Esophagus (tissue), 2 donors: Measurements from ENCODE around the gene IL1RAPL1. TPM values are rescaled to one million over a fixed set of nuclear protein-coding genes. Genes with fewer than 3 reads are reported as not detected.

ENCODE experiments used
- H3K27ac ChIP-seq, 2 donors: one replicate each; pipeline ENCODE4 v1.5.1; 2013; ENCODE audit warnings: low read depth in 2 of 2, mild to moderate bottlenecking in 2 of 2, inconsistent platforms in 1 of 2, low read length in 1 of 2, moderate library complexity in 1 of 2
- H3K27me3 ChIP-seq, 2 donors: one replicate each; pipeline ENCODE4 v1.6.1; 2013; ENCODE audit warnings: low read length in 2 of 2, control low read depth in 1 of 2, mild to moderate bottlenecking in 1 of 2; ENCODE audit not compliant: insufficient read depth in 2 of 2, control insufficient read depth in 1 of 2
- H3K36me3 ChIP-seq, 2 donors: one replicate each; pipeline ENCODE4 v1.6.1; 2013; ENCODE audit warnings: low read length in 1 of 2; ENCODE audit not compliant: control insufficient read depth in 2 of 2, insufficient read depth in 2 of 2
- H3K4me1 ChIP-seq, 2 donors: one replicate each; pipeline ENCODE4 v1.6.1; 2013; ENCODE audit warnings: low read length in 1 of 2; ENCODE audit not compliant: control insufficient read depth in 2 of 2, insufficient read depth in 2 of 2
- H3K4me3 ChIP-seq, 2 donors: one replicate each; pipeline ENCODE4 v1.5.1; 2013; ENCODE audit warnings: low read length in 2 of 2, mild to moderate bottlenecking in 2 of 2, low read depth in 1 of 2, moderate library complexity in 1 of 2
- H3K9me3 ChIP-seq, 2 donors: one replicate each; pipeline ENCODE4 v1.6.1; 2013; ENCODE audit warnings: mild to moderate bottlenecking in 2 of 2, low read depth in 1 of 2, low read length in 1 of 2, moderate library complexity in 1 of 2; ENCODE audit not compliant: control insufficient read depth in 2 of 2, insufficient read depth in 1 of 2
- WGBS, 2 donors: extraction: QIAGEN DNeasy Blood & Tissue Kit; methylation state at CpG; one replicate each; pipeline ENCODE4 v1.1.7; 2013; 5-methylcytosine and 5-hydroxymethylcytosine counted together
- polyA plus RNA-seq, 2 donors: library from polyadenylated mRNA; stranded (reverse); fragments of 200-250 nt; gene quantifications; one replicate each; pipeline ENCODE4 v1.2.3, GENCODE V29; 2013
- donor health status: healthy with polysubstance abuse.
- donor health status: Bipolar disorder and iron deficiency.

IL1RAPL1 gene
- polyA plus RNA-seq, 2 donors, result 0.02 to 0.04 TPM

- no peak overlapping the region for H3K4me3 ChIP-seq
Observed at GRCh38 chrX:29269390-29269789, 682.1 kb downstream of the IL1RAPL1 start.

GRCh38 chrX:29274517-29274916, 687.3 kb downstream of the IL1RAPL1 start:
- no peaks in the 10 kb centered on the region for H3K4me1 ChIP-seq
- peaks cover 0 to 6% of the 10 kb centered on the region in 2 donors for H3K9me3 ChIP-seq
- no peak overlapping the region for H3K4me3 ChIP-seq
- no peak overlapping the region for H3K27ac ChIP-seq
- H3K27me3 ChIP-seq, result no peaks in the 10 kb centered on the region
- 43 to 73% methylated on average over 3 of the region's 3 CpGs for WGBS, 2 donors
- H3K36me3 ChIP-seq, result no peaks in the 10 kb centered on the region

More at GRCh38 chrX:29269390-29269789, 682.1 kb downstream of the IL1RAPL1 start:
- peaks cover 0 to 6% of the 10 kb centered on the region in 2 donors for H3K9me3 ChIP-seq
- no peaks in the 10 kb centered on the region for H3K27me3 ChIP-seq
- H3K27ac ChIP-seq, result no peak overlapping the region
- H3K4me1 ChIP-seq, result no peaks in the 10 kb centered on the region
- H3K36me3 ChIP-seq, result no peaks in the 10 kb centered on the region

DNA sequence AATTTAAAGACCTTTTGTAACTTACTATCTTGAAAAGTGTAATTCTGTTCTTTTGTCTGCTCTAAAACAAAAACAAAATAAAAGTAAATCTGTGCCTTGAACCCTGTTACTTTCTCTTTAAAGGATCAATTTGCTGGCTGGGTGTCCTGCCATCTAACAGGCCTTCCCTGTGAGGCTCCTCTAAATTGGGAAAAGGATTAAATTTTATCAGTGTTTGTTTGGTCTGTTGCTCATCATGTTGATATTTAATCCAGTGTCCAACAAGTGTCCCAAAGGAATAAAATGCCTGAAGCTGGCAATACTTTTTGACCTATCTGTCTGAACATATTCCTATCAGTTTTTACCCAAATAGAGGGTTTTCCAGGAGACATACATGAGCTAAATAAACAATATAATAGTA, 688.7 kb downstream of the IL1RAPL1 start:
- H3K9me3 ChIP-seq, result peaks cover 0 to 6% of the 10 kb centered on the region in 2 donors
- H3K27ac ChIP-seq, result no peak overlapping the region
- H3K27me3 ChIP-seq, result no peaks in the 10 kb centered on the region
- H3K4me3 ChIP-seq, result no peak overlapping the region
- no peaks in the 10 kb centered on the region for H3K36me3 ChIP-seq
- H3K4me1 ChIP-seq, result no peaks in the 10 kb centered on the region

DNA sequence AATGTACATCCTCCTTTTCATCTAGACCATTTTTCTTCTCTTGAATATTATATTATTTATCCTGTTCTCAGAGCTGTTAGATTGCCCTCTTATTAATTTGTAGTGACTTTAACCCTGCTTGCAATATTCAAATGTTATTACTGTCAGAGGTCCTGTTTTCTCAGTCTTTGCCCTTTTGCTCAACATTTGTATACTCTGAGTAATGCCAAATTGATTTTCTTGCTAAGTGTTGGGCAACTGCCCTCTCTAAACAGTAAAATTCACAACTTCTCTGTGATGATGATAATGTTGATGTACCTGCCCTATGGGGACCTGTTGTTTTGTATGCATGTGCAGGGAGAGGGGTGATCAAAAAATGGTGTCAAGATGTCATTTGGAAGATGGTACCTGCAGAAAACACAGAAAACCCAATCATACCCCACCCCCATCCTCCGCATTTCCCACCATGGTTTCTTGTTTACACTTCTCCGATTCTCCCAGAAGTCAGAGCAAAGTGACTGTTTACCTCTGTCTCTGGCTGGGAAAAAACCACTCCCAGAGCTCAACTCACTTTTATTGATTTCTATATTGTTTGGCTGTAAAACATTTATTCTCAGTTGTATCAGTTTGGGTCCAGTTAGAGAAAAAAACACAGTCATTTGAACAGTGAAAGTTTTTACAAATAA, 694.0 kb downstream of the IL1RAPL1 start:
- 62 to 68% methylated on average over 2 of the region's 2 CpGs for WGBS, 2 donors
- Histone ChIP-seq H3K9me3 (no peaks in the 10 kb centered on the region), H3K27ac (no peak overlapping the region), H3K36me3 (no peaks in the 10 kb centered on the region), H3K27me3 (no peaks in the 10 kb centered on the region), H3K4me1 (no peaks in the 10 kb centered on the region), H3K4me3 (no peak overlapping the region)

DNA sequence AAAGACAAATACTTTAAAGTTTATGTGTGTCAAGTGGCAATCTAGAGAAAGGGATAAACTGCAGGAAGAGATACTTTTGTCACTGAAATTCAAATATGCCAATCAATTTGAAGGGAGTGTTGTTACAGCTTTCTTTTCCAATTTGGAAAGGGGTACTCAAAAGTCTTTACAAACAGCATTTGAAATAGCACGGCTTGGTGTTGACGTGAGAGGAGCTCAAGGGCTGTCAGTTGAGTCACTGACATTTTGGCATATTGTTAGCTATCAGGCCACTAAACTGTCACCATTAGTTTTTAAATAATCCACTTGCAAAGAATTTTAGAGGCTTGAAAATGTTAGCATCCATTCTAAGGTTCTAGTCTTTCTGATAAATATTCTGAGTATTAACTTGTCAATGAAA, 698.4 kb downstream of the IL1RAPL1 start:
- Histone ChIP-seq H3K4me1 (no peaks in the 10 kb centered on the region), H3K4me3 (no peak overlapping the region), H3K9me3 (no peaks in the 10 kb centered on the region), H3K27ac (no peak overlapping the region), H3K27me3 (no peaks in the 10 kb centered on the region), H3K36me3 (no peaks in the 10 kb centered on the region)
- WGBS, 2 donors, result 68 to 69% methylated on average over 2 of the region's 2 CpGs

DNA sequence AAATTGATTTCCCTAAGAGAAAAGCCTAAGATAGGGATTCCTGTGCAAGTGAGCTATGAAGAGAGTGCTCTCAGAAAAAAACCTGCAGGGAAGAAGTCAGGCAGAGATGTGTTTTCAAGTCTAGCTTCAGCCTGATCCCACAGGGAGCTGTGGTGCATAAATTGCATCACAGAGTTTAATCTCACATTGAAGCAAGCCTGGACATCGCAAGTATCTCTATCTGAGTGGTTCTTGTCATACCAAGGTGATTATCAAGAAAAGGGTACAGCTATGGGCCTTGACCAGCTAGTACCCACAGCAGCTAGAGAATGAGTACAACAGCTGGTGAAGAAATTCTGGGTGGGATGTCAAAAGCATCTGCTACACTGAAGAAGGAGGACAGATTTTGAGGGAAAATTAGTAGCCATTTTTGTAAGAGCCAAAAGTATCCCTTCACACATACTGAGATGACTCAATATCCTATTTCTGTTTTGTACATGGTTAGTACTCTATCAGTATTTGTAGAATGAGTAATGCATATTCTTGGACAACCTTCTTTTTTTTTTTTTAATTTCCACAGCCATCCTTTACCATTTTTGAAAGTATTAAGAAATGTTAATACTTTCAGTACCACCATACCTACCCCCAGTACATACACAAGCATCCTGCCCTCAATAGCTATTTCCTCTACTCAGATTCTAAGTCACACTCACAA, 708.9 kb downstream of the IL1RAPL1 start:
- Histone ChIP-seq H3K9me3 (no peaks in the 10 kb centered on the region), H3K4me1 (no peaks in the 10 kb centered on the region), H3K36me3 (no peaks in the 10 kb centered on the region), H3K27me3 (peaks cover 0 to 3% of the 10 kb centered on the region in 2 donors), H3K4me3 (no peak overlapping the region), H3K27ac (no peak overlapping the region)
- 88 to 94% methylated on average over 1 of the region's 1 CpG for WGBS, 2 donors

- H3K36me3 ChIP-seq, result no peaks in the 10 kb centered on the region
- H3K4me1 ChIP-seq, result no peaks in the 10 kb centered on the region
- 32 to 61% methylated on average over 4 of the region's 4 CpGs for WGBS, 2 donors
- H3K9me3 ChIP-seq, result no peaks in the 10 kb centered on the region
- no peak overlapping the region for H3K4me3 ChIP-seq
- H3K27ac ChIP-seq, result no peak overlapping the region
- H3K27me3 ChIP-seq, result peaks cover 0 to 3% of the 10 kb centered on the region in 2 donors
Observed at GRCh38 chrX:29297171-29297800, 710.0 kb downstream of the IL1RAPL1 start.

GRCh38 chrX:29299684-29300083, 712.4 kb downstream of the IL1RAPL1 start:
- WGBS, 2 donors, result 61 to 69% methylated on average over 2 of the region's 2 CpGs

GRCh38 chrX:29308726-29309125, 721.5 kb downstream of the IL1RAPL1 start:
- 42 to 74% methylated on average over 4 of the region's 4 CpGs for WGBS, 2 donors
- Histone ChIP-seq H3K36me3 (no peaks in the 10 kb centered on the region), H3K27ac (no peak overlapping the region), H3K4me1 (no peaks in the 10 kb centered on the region), H3K4me3 (no peak overlapping the region), H3K27me3 (no peaks in the 10 kb centered on the region), H3K9me3 (no peaks in the 10 kb centered on the region)

More at GRCh38 chrX:29299684-29300083, 712.4 kb downstream of the IL1RAPL1 start:
- Histone ChIP-seq H3K36me3 (no peaks in the 10 kb centered on the region), H3K9me3 (no peaks in the 10 kb centered on the region), H3K27ac (no peak overlapping the region), H3K27me3 (peaks cover 0 to 1% of the 10 kb centered on the region in 2 donors), H3K4me1 (no peaks in the 10 kb centered on the region), H3K4me3 (no peak overlapping the region)
